HCT116 (cell line): ENCODE results near the gene DNAL4. TPM values are rescaled to one million over a fixed set of nuclear protein-coding genes. Genes with fewer than 3 reads are reported as not detected.

Experiments used
- ATAC-seq: fragments of 200-7000 bp; cut with Tn5 transposase; 2 replicates; pipeline ENCODE4 v1.9.1; 2020; ENCODE audit warnings: mild to moderate bottlenecking, moderate library complexity
- BruUV-seq: library from RNA; stranded (reverse); fragments of 400-500 nt; replicated peaks from 2 replicates; lab custom pipeline; 2021; lab: Mats Ljungman, UMichigan
- CTCF ChIA-PET: fragments of 300-600 bp; sonication (Branson Sonifier 250); formaldehyde crosslinking; loops from one replicate; lab custom pipeline; 2021; ENCODE audit warnings: antibody characterized with exemption; lab: Charles Lee
- POLR2A ChIA-PET: fragments of 300-600, 350-600 bp; sonication (Branson Sonifier 250); formaldehyde crosslinking; loops from one replicate; lab custom pipeline; 2021; ENCODE audit warnings: antibody characterized with exemption; lab: Charles Lee
- RAD21 ChIA-PET, 2 experiments: fragments of 300-600 bp; sonication (Branson Sonifier 250); formaldehyde crosslinking; loops; one replicate each; lab custom pipeline; 2023; ENCODE audit warnings: low total read pairs in 2 of 2; ENCODE audit not compliant: uncharacterized antibody in 2 of 2, unreplicated experiment in 2 of 2, low non-redundant PET in 1 of 2; lab: Charles Lee
- DNase-seq: peaks from one replicate; pipeline ENCODE4 v3.0.0-alpha.2; 2010; ENCODE audit warnings: low read depth, low spot score
- H2AFZ ChIP-seq: fragments of 200-600 bp; shearing (Covaris generic), sonication (generic); 2 replicates; pipeline ENCODE4 v1.6.1; 2017; ENCODE audit warnings: low read depth, mixed run types, mixed read lengths, antibody characterized with exemption, low read length; ENCODE audit not compliant: poor library complexity, severe bottlenecking
- H3K27ac ChIP-seq: 2 replicates; pipeline ENCODE4 v1.5.1; 2012; ENCODE audit warnings: low read depth, low read length
- H3K27me3 ChIP-seq: fragments of 200-600 bp; sonication (generic); 2 replicates; pipeline ENCODE4 v1.6.1; 2016; ENCODE audit warnings: mixed run types, low read length, mixed read lengths; ENCODE audit not compliant: insufficient read depth
- H3K36me3 ChIP-seq, 2 experiments: fragments of 200-500 bp in 1 of 2; fragments of 200-600 bp in 1 of 2; sonication (Bioruptor generic) in 1 of 2; sonication (generic) in 1 of 2; 2 replicates each; pipeline versions ENCODE4 v1.5.1 to v1.6.1; 2014 to 2016; ENCODE audit warnings: low read length in 2 of 2, inconsistent platforms in 1 of 2, mixed read lengths in 1 of 2, mixed run types in 1 of 2; ENCODE audit not compliant: insufficient read depth in 2 of 2, control insufficient read depth in 1 of 2
- H3K4me1 ChIP-seq, 2 experiments: fragments of 200-600 bp in 1 of 2; sonication (generic) in 1 of 2; 2 replicates each; pipeline versions ENCODE4 v1.5.1 to v1.6.1; 2012 to 2017; ENCODE audit warnings: low read length in 2 of 2, inconsistent platforms in 1 of 2, mild to moderate bottlenecking in 1 of 2, mixed read lengths in 1 of 2, mixed run types in 1 of 2, moderate library complexity in 1 of 2; ENCODE audit not compliant: insufficient read depth in 2 of 2, control insufficient read depth in 1 of 2
- H3K4me2 ChIP-seq: fragments of 200-600 bp; sonication (generic); 2 replicates; pipeline ENCODE4 v1.6.1; 2017; ENCODE audit warnings: mixed run types, low read length, mixed read lengths
- H3K4me3 ChIP-seq, 2 experiments: fragments of 200-600 bp in 1 of 2; sonication (generic) in 1 of 2; replicated peaks in 1 of 2; 2 replicates each; pipeline ENCODE4 v1.5.1; 2011 to 2016; ENCODE audit warnings: low read length in 2 of 2, control low read depth in 1 of 2, low read depth in 1 of 2, mild to moderate bottlenecking in 1 of 2, mixed read lengths in 1 of 2, mixed run types in 1 of 2
- H3K79me2 ChIP-seq: fragments of 200-600 bp; sonication (generic); 2 replicates; pipeline ENCODE4 v1.6.1; 2017; ENCODE audit warnings: mild to moderate bottlenecking, mixed run types, low read length, moderate library complexity, mixed read lengths; ENCODE audit not compliant: insufficient read depth
- H3K9ac ChIP-seq: fragments of 200-600 bp; sonication (generic); 2 replicates; pipeline ENCODE4 v1.6.1; 2016; ENCODE audit warnings: low read length, mixed read lengths
- H3K9me2 ChIP-seq: fragments of 200-600 bp; sonication (generic), shearing (Covaris generic); 2 replicates; pipeline ENCODE4 v1.6.1; 2017; ENCODE audit warnings: mixed run types, mild to moderate bottlenecking, moderate library complexity; ENCODE audit not compliant: insufficient read depth
- H3K9me3 ChIP-seq, 2 experiments: fragments of 200-500 bp in 1 of 2; fragments of 200-600 bp in 1 of 2; sonication (Bioruptor generic) in 1 of 2; sonication (generic) in 1 of 2; 2 replicates each; pipeline ENCODE4 v1.6.1; 2014 to 2017; ENCODE audit warnings: low read length in 2 of 2, mixed read lengths in 2 of 2, inconsistent platforms in 1 of 2, low read depth in 1 of 2, mild to moderate bottlenecking in 1 of 2, mixed run types in 1 of 2, moderate library complexity in 1 of 2; ENCODE audit not compliant: control insufficient read depth in 1 of 2, insufficient read depth in 1 of 2
- H4K20me1 ChIP-seq: fragments of 200-600 bp; sonication (generic), shearing (Covaris generic); 2 replicates; pipeline ENCODE4 v1.6.1; 2017; ENCODE audit warnings: mixed run types, mild to moderate bottlenecking, moderate library complexity; ENCODE audit not compliant: insufficient read depth
- CBX3 ChIP-seq: IDR thresholded peaks from 2 replicates; pipeline ENCODE4 v1.6.1; 2012; ENCODE audit warnings: low read depth
- EZH2phosphoT487 ChIP-seq: fragments of 200-600 bp; IDR thresholded peaks from 2 replicates; pipeline ENCODE4 v1.6.1; 2018; ENCODE audit warnings: antibody characterized with exemption, borderline replicate concordance
- POLR2AphosphoS5 ChIP-seq: IDR thresholded peaks from 2 replicates; pipeline ENCODE4 v1.6.1; 2011; ENCODE audit warnings: mild to moderate bottlenecking, low read depth, low read length, moderate library complexity
- YY1 ChIP-seq: IDR thresholded peaks from 2 replicates; pipeline ENCODE4 v1.6.1; 2011; ENCODE audit warnings: low read length, low read depth, moderate library complexity, mild to moderate bottlenecking; ENCODE audit not compliant: insufficient replicate concordance; ENCODE audit errors: extremely low read depth
- ZBTB33 ChIP-seq: IDR thresholded peaks from 2 replicates; pipeline ENCODE4 v1.6.1; 2011; ENCODE audit warnings: mild to moderate bottlenecking, low read length, moderate library complexity; ENCODE audit not compliant: insufficient replicate concordance; ENCODE audit errors: extremely low read depth
- intact Hi-C: fragments of 100-400 bp; cut with micrococcal nuclease; formaldehyde crosslinking; loops from 2 replicates; pipeline ENCODE4 v1.10.0; 2022
- total RNA-seq: library from RNA; stranded (reverse); gene quantifications from one replicate; pipeline ENCODE4 v1.2.1, GENCODE V29; 2021; ENCODE audit not compliant: unreplicated experiment

Gene DNAL4
- total RNA-seq, 1 experiment from 2014 or later: 18.3 TPM

- no peak for TF ChIP-seq ZBTB33
- no peak for TF ChIP-seq YY1
- TF ChIP-seq CBX3: no peak
- no peak for TF ChIP-seq POLR2AphosphoS5
These were observed 57.7 kb downstream of the DNAL4 start (continued) for GRCh38 chr22:38736257-38736570.

GRCh38 chr22:38735465-38736256 is 58.3 kb downstream of the DNAL4 start:
- peaks cover 25 to 32% of the 10 kb centered on the region in 2 experiments; a peak in 3 of 4 replicates for H3K36me3 ChIP-seq
- TF ChIP-seq EZH2phosphoT487 (no peak), POLR2AphosphoS5 (peak; percentile 10)
- H4K20me1 ChIP-seq: no peaks in the 10 kb centered on the region
- no peaks in the 10 kb centered on the region for H3K9me2 ChIP-seq
- ChIA-PET RAD21 (no interaction called here), POLR2A (interaction anchor here (1.2 kb wide), 1 partner anchor 12 kb away, joined by 3 read pairs; no protein-coding TSS in a partner anchor), CTCF (interaction anchor here (0.6 to 3.1 kb wide), 2 partner anchors 11 kb away, joined by 3 to 19 read pairs; no protein-coding TSS in a partner anchor)
- no peak overlapping the region for H3K4me2 ChIP-seq
- DNase-seq: no peak
- no TSS peak for BruUV-seq
- no peak overlapping the region for H2AFZ ChIP-seq
- no peak overlapping the region for H3K4me3 ChIP-seq
- ATAC-seq: no peak
- H3K27ac ChIP-seq: no peak overlapping the region; the same call in 1 of the 2 replicates
- H3K9ac ChIP-seq: no peak overlapping the region
- intact Hi-C loops: no loop called here
- H3K79me2 ChIP-seq: no peaks in the 10 kb centered on the region
- no peaks in the 10 kb centered on the region for H3K9me3 ChIP-seq
- peaks cover 0 to 4% of the 10 kb centered on the region in 2 experiments; a peak in 1 of 4 replicates for H3K4me1 ChIP-seq
- H3K27me3 ChIP-seq: no peaks in the 10 kb centered on the region
